ENCODE data around the gene MSMP.

MSMP gene
- 0 to 0.08 (median 0) reads per million in 4 donors for total RNA-seq

- DNase-seq, result no peak
Observed at GRCh38 chr9:35754264-35754663, at the start of gene MSMP. TSS of gene MSMP (minus strand) at chr9:35754276. CDS start at chr9:35754129, 147 bp downstream.

- no peak for DNase-seq
Observed at GRCh38 chr9:35801328-35802128, 47.5 kb upstream of the MSMP start.

GRCh38 chr9:35800530-35800929 is 46.5 kb upstream of the MSMP start:
- no peak for DNase-seq

- DNase-seq, result peak in 1 of 5 donors; percentile 17
Observed at GRCh38 chr9:35798658-35799374, 44.7 kb upstream of the MSMP start.

GRCh38 chr9:35797311-35798109 is 43.4 kb upstream of the MSMP start:
- DNase-seq, result no peak

- DNase-seq, result no peak
Observed at GRCh38 chr9:35795695-35796094, 41.6 kb upstream of the MSMP start.

GRCh38 chr9:35793461-35793860 is 39.4 kb upstream of the MSMP start:
- no peak for DNase-seq

GRCh38 chr9:35792826-35793225 is 38.8 kb upstream of the MSMP start:
- DNase-seq, result no peak

- DNase-seq, result no peak
Observed at GRCh38 chr9:35792024-35792813, 38.1 kb upstream of the MSMP start.

- no peak for DNase-seq
Observed at GRCh38 chr9:35791297-35791921, 37.3 kb upstream of the MSMP start, which contains the start of gene NPR2. TSS of gene NPR2 (plus strand) at chr9:35791591. CDS start at chr9:35792409, 818 bp downstream.

GRCh38 chr9:35790385-35791296 is 36.6 kb upstream of the MSMP start:
- DNase-seq, result peak; percentile 20 to 55 (median 45)

GRCh38 chr9:35790025-35790384 is 35.9 kb upstream of the MSMP start:
- no peak for DNase-seq

GRCh38 chr9:35789541-35789940 is 35.5 kb upstream of the MSMP start:
- no peak for DNase-seq

GRCh38 chr9:35783418-35783817 is 29.3 kb upstream of the MSMP start:
- no peak for DNase-seq

GRCh38 chr9:35781066-35781465 is 27.0 kb upstream of the MSMP start:
- no peak for DNase-seq

GRCh38 chr9:35778496-35778895 is 24.4 kb upstream of the MSMP start:
- no peak for DNase-seq

- no peak for DNase-seq
Observed at GRCh38 chr9:35776018-35776417, 21.9 kb upstream of the MSMP start.

GRCh38 chr9:35774907-35775635 is 21.0 kb upstream of the MSMP start:
- DNase-seq, result no peak

- DNase-seq, result no peak
Observed at GRCh38 chr9:35771943-35772342, 17.9 kb upstream of the MSMP start.

GRCh38 chr9:35771534-35771933 is 17.5 kb upstream of the MSMP start:
- no peak for DNase-seq
